Body of pancreas (tissue), 4 donors: Measurements from ENCODE around the gene SPAG9. TPM values are rescaled to one million over a fixed set of nuclear protein-coding genes. Genes with fewer than 3 reads are reported as not detected.
A peak's percentile ranks its signal among the peaks of the same experiment; 100 is the strongest.

ENCODE experiments used
- ATAC-seq: fragments of 150-250 bp; one replicate; pipeline ENCODE4 v1.9.1; 2016
- DNase-seq, 4 donors: peaks; one replicate each; pipeline ENCODE4 v3.0.0-alpha.2; 2019
- H3K27ac ChIP-seq, 4 donors: fragments of 200-600 bp; sonication (generic); 1 replicate in 3 of 4; 2 replicates in 1 of 4; pipeline versions ENCODE4 v1.5.1 to v1.6.1; 2016 to 2019; ENCODE audit warnings: mild to moderate bottlenecking in 1 of 4, mixed read lengths in 1 of 4, moderate library complexity in 1 of 4
- H3K27me3 ChIP-seq, 2 donors: fragments of 200-600 bp; sonication (generic); one replicate each; pipeline ENCODE4 v1.6.0; 2016; ENCODE audit warnings: mild to moderate bottlenecking in 1 of 2
- H3K36me3 ChIP-seq, 2 donors: fragments of 200-600 bp; sonication (generic); replicated peaks in 1 of 2; 2 replicates each; pipeline ENCODE4 v1.5.1; 2016; ENCODE audit warnings: low read depth in 2 of 2; ENCODE audit not compliant: insufficient read depth in 1 of 2
- H3K4me1 ChIP-seq: fragments of 200-600 bp; sonication (generic); one replicate; pipeline ENCODE4 v1.6.0; 2016
- H3K4me3 ChIP-seq, 2 donors: fragments of 200-600 bp; sonication (generic); 1 replicate in 1 of 2; 2 replicates in 1 of 2; pipeline ENCODE4 v1.5.1; 2016 to 2019
- H3K9me3 ChIP-seq, 3 donors: fragments of 200-600 bp; sonication (generic); 1 replicate in 2 of 3; 2 replicates in 1 of 3; pipeline ENCODE4 v1.5.1; 2016
- CTCF ChIP-seq, 7 experiments: fragments of 450-650 bp in 4 of 7; fragments of 200-600 bp in 3 of 7; sonication (generic) in 3 of 7; IDR thresholded peaks; one replicate each; pipeline ENCODE4 v1.5.1; 2016 to 2019; ENCODE audit warnings: antibody characterized with exemption in 7 of 7
- POLR2A ChIP-seq, 3 donors: fragments of 450-650 bp; IDR thresholded peaks; one replicate each; pipeline ENCODE4 v1.6.1; 2016; ENCODE audit warnings: antibody characterized with exemption in 3 of 3, mild to moderate bottlenecking in 2 of 3
- WGBS, 2 donors: methylation state at CpG; one replicate each; pipeline ENCODE4 v1.1.5; 2017; 5-methylcytosine and 5-hydroxymethylcytosine counted together
- intact Hi-C: fragments of 100-400 bp; cut with DNase I; formaldehyde crosslinking; loops from one replicate; pipeline ENCODE4 v1.15.1; 2023
- total RNA-seq, 2 donors: library from RNA; depleted of rRNA; stranded (reverse); fragments of >200 nt; gene quantifications; one replicate each; pipeline ENCODE4 v1.1.0, GENCODE V29; 2016

The SPAG9 gene
- total RNA-seq, 2 donors from 2014 or later, result 49.8 to 76.8 TPM

DNA sequence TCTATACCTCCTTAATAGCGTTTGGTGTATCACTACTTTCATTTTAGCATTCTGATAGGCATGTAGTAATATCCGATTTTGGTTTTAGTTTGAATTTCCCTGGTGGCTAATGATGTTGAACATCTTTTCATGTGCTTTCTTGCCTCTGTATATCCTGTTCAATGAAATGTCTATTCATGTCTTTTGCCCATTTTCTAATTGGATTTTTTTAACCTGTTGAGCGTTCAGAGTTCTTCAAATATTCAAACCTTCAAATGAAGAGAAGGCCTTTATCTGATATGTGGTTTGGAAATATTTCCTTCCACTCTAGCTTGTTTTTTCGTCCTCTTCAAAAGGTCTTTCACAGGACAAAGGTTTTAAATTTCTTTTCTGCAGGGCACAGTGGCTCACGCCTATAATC lies 30.3 kb upstream of the SPAG9 start:
- intact Hi-C loops, result loop anchor here (10.0 kb wide), 1 partner anchor 146 kb away; no protein-coding TSS in a partner anchor
- Histone ChIP-seq H3K4me3 (no peak overlapping the region), H3K27me3 (no peaks in the 10 kb centered on the region), H3K27ac (no peak overlapping the region), H3K9me3 (no peaks in the 10 kb centered on the region), H3K4me1 (peaks cover 21% of the 10 kb centered on the region), H3K36me3 (no peaks in the 10 kb centered on the region)
- WGBS, 2 donors, result 80 to 87% methylated on average over 5 of the region's 5 CpGs
- DNase-seq, result no peak
- ATAC-seq, result no peak
- TF ChIP-seq POLR2A (IDR thresholded peaks at IDR 0.05) (no peak), CTCF (IDR thresholded peaks at IDR 0.05) (no peak)

DNA sequence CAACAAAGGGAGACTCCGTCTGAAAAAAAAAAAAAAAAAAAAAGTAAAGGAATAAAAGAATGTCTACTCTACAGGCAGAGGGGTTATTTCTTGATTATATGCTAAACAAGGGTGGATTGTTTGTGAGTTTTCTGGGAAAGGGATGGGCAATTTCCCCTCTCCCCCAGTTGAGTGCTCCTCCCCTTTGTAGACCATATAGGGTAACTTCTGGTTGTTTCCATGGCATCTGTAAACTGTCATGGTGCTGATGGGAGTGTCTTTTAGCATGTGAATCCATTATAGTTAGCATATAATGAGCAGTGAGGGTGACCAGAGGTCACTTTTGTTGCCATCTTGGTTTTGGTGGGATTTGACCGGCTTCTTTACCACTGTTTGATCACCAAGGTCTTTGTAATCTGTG lies 28.5 kb upstream of the SPAG9 start:
- Histone ChIP-seq H3K4me3 (no peak overlapping the region), H3K9me3 (no peaks in the 10 kb centered on the region), H3K27ac (no peak overlapping the region), H3K27me3 (no peaks in the 10 kb centered on the region), H3K4me1 (peaks cover 12% of the 10 kb centered on the region), H3K36me3 (no peaks in the 10 kb centered on the region)
- TF ChIP-seq CTCF (IDR thresholded peaks at IDR 0.05) (no peak), POLR2A (IDR thresholded peaks at IDR 0.05) (no peak)
- WGBS, 2 donors, result 86 to 95% methylated on average over 2 of the region's 2 CpGs
- DNase-seq (no peak), ATAC-seq (no peak)
- intact Hi-C loops, result no loop called here

GRCh38 chr17:51147650-51148049 lies 27.0 kb upstream of the SPAG9 start:
- no peak for ATAC-seq
- no peak overlapping the region for H3K27ac ChIP-seq
- H3K4me3 ChIP-seq, result no peak overlapping the region
- H3K36me3 ChIP-seq, result no peaks in the 10 kb centered on the region
- TF ChIP-seq CTCF (IDR thresholded peaks at IDR 0.05), result no peak
- TF ChIP-seq POLR2A (IDR thresholded peaks at IDR 0.05), result no peak
- DNase-seq, result no peak
- H3K27me3 ChIP-seq, result no peaks in the 10 kb centered on the region
- peaks cover 8% of the 10 kb centered on the region for H3K4me1 ChIP-seq
- WGBS, 2 donors, result 83 to 89% methylated on average over 4 of the region's 4 CpGs
- intact Hi-C loops, result no loop called here
- H3K9me3 ChIP-seq, result no peaks in the 10 kb centered on the region

DNA sequence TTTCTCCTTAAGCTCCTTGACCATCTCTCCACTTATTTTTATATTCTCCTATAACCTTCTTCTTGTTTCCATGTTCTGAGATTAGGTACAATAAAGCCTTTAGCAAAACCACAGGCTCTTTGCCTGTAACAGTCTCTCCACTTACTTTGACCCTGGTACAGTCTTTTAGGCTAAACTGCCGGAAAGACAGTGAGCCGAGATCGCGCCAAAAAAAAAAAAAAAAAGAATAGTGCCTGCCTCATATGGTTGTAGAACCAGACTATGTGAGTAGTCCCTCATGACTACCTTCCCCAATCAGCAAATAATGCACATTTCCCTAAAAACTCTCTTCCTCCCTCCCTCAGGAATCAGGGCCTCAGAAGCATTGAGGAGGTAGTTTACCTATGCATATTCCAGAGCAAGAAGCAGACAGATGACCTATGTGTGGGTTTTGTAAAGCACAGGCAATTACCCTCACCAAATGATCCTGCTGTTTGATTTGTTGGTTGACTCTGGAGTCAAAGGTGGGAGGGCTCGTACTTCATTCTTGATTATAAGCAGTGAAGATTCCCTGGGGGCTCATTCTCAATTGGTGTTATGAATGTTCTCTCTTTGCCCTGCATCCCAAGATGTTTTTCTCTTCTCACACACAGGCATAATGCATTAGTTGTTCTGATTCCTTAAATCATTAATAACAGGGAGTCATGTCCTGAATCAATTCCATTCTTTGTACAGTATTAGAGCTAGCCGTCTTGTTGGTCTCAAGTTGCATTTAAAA lies 23.8 kb upstream of the SPAG9 start:
- H3K27me3 ChIP-seq, result no peaks in the 10 kb centered on the region
- TF ChIP-seq POLR2A (IDR thresholded peaks at IDR 0.05), result no peak
- no peak for TF ChIP-seq CTCF (IDR thresholded peaks at IDR 0.05)
- H3K4me1 ChIP-seq, result peaks cover 4% of the 10 kb centered on the region
- H3K36me3 ChIP-seq, result no peaks in the 10 kb centered on the region
- 54 to 65% methylated on average over 6 of the region's 6 CpGs for WGBS, 2 donors
- ATAC-seq, result peak; percentile 59
- no peaks in the 10 kb centered on the region for H3K9me3 ChIP-seq
- no peak for DNase-seq
- intact Hi-C loops, result no loop called here
- no peak overlapping the region for H3K4me3 ChIP-seq
- peak overlapping the region in 3 of 4 donors; percentile 4 to 57 (median 28) for H3K27ac ChIP-seq

DNA sequence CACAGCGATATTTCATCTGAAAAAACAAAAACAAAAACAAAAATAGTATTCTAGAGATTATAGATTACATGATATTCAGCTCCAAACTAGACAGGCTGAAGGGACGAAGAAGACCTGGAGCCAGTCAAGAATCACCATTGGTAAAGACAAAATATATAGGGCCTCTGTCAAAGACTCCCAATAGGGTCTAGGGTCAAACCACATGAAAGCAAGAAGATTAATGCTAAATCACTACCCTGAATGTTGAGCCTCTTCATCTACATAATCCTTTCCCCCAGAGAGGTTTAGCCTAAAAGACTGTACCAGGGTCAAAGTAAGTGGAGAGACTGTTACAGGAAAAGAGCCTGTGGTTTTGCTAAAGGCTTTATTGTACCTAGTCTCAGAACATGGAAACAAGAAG lies 21.9 kb upstream of the SPAG9 start:
- no peak for ATAC-seq
- no peaks in the 10 kb centered on the region for H3K9me3 ChIP-seq
- no peak overlapping the region for H3K4me3 ChIP-seq
- TF ChIP-seq POLR2A (IDR thresholded peaks at IDR 0.05), result no peak
- TF ChIP-seq CTCF (IDR thresholded peaks at IDR 0.05), result no peak
- intact Hi-C loops, result no loop called here
- peaks cover 4% of the 10 kb centered on the region for H3K4me1 ChIP-seq
- H3K27ac ChIP-seq, result no peak overlapping the region
- H3K36me3 ChIP-seq, result no peaks in the 10 kb centered on the region
- no peak for DNase-seq
- 94 to 98% methylated on average over 2 of the region's 2 CpGs for WGBS, 2 donors
- no peaks in the 10 kb centered on the region for H3K27me3 ChIP-seq
